Measurements from ENCODE around the gene CYP19A1. TPM values are rescaled to one million over a fixed set of nuclear protein-coding genes. Genes with fewer than 3 reads are reported as not detected.

Gene CYP19A1
- total and polyA plus RNA-seq, 4 donors: 0.03 to 124 (median 0.50) TPM; not detected in 1

DNA sequence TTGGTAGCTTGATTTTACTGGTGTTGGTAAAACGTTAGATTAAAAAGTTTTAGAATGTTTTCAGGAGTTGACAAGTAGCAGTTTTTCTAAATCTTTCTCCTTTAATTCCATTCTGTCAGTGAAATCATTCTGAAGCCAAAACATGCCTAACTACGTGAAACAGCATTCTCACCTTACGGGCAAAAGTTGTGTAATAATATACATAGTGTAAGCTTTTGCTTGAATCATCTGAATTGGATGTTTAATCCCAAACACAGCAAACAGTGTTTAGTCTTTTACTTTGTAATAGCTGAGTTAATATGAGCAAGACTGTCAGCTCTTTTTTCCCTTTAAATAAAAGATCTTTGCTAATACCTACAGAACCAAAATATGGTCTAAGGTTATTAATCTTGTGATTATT lies 100.6 kb downstream of the CYP19A1 start:
- no peak for TF ChIP-seq ATF3 (IDR thresholded peaks at IDR 0.05)
- TF ChIP-seq JUND (IDR thresholded peaks at IDR 0.05): no peak
- TF ChIP-seq FOXA1 (IDR thresholded peaks at IDR 0.05): no peak
- TF ChIP-seq FOXA2 (IDR thresholded peaks at IDR 0.05): no peak
- TF ChIP-seq SP1 (IDR thresholded peaks at IDR 0.05): no peak
- TF ChIP-seq EGR1 (IDR thresholded peaks at IDR 0.05; ENCODE audit: low read depth in 2 of 2): no peak
- TF ChIP-seq HNF4A (conservative IDR thresholded peaks at IDR 0.05): no peak
- TF ChIP-seq REST (IDR thresholded peaks at IDR 0.05): no peak
- no peak for TF ChIP-seq TAF1 (conservative IDR thresholded peaks at IDR 0.05)
- no peak for TF ChIP-seq RAD21 (IDR thresholded peaks at IDR 0.05)
- TF ChIP-seq, protein P1, sequence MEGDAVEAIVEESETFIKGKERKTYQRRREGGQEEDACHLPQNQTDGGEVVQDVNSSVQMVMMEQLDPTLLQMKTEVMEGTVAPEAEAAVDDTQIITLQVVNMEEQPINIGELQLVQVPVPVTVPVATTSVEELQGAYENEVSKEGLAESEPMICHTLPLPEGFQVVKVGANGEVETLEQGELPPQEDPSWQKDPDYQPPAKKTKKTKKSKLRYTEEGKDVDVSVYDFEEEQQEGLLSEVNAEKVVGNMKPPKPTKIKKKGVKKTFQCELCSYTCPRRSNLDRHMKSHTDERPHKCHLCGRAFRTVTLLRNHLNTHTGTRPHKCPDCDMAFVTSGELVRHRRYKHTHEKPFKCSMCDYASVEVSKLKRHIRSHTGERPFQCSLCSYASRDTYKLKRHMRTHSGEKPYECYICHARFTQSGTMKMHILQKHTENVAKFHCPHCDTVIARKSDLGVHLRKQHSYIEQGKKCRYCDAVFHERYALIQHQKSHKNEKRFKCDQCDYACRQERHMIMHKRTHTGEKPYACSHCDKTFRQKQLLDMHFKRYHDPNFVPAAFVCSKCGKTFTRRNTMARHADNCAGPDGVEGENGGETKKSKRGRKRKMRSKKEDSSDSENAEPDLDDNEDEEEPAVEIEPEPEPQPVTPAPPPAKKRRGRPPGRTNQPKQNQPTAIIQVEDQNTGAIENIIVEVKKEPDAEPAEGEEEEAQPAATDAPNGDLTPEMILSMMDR (IDR thresholded peaks at IDR 0.05; ENCODE audit: low read depth, low read length, missing input control): no peak
- no peak for TF ChIP-seq GABPA (IDR thresholded peaks at IDR 0.05 in 1 of 2, conservative IDR thresholded peaks at IDR 0.05 in 1 of 2)
- TF ChIP-seq MAX (IDR thresholded peaks at IDR 0.05): no peak
- TF ChIP-seq YY1 (IDR thresholded peaks at IDR 0.05): no peak
- no peak for TF ChIP-seq NR2F2 (IDR thresholded peaks at IDR 0.05)
- no peak for TF ChIP-seq HNF4G (IDR thresholded peaks at IDR 0.05)
- no peak for TF ChIP-seq RXRA (IDR thresholded peaks at IDR 0.05)
- H3K4me3 ChIP-seq (ENCODE audit: low read depth in 1 of 3, low read length in 3 of 3): no peak overlapping the region
- H3K9me3 ChIP-seq (ENCODE audit: control insufficient read depth in 4 of 4, low read length in 3 of 4): no peaks in the 10 kb centered on the region
- no peaks in the 10 kb centered on the region for H3K36me3 ChIP-seq (ENCODE audit: control insufficient read depth in 4 of 4, insufficient read depth in 3 of 4, low read depth in 1 of 4, low read length in 3 of 4)
- no peak overlapping the region for H3K27ac ChIP-seq (ENCODE audit: low read depth in 1 of 2, low read length in 2 of 2)
- WGBS: 68% methylated on average over 3 of the region's 3 CpGs
- H3K27me3 ChIP-seq (ENCODE audit: control insufficient read depth in 4 of 4, insufficient read depth in 4 of 4, low read length in 3 of 4): peaks cover 2 to 13% (median 8%) of the 10 kb centered on the region in 4 donors
- no peak for DNase-seq (ENCODE audit: low spot score)
- H3K4me1 ChIP-seq (ENCODE audit: control insufficient read depth in 4 of 4, insufficient read depth in 4 of 4, low read length in 3 of 4): no peaks in the 10 kb centered on the region
- H3K9ac ChIP-seq (ENCODE audit: low read depth in 1 of 2, low read length in 2 of 2): no peak overlapping the region

GRCh38 chr15:51234176-51234927 lies 104.0 kb downstream of the CYP19A1 start:
- DNase-seq (ENCODE audit: low spot score): no peak
- 82% methylated on average over 14 of the region's 14 CpGs for WGBS
- no peaks in the 10 kb centered on the region for H3K4me1 ChIP-seq (ENCODE audit: control insufficient read depth in 4 of 4, insufficient read depth in 4 of 4, low read length in 3 of 4)
- no peak overlapping the region for H3K9ac ChIP-seq (ENCODE audit: low read depth in 1 of 2, low read length in 2 of 2)
- H3K27me3 ChIP-seq (ENCODE audit: control insufficient read depth in 4 of 4, insufficient read depth in 4 of 4, low read length in 3 of 4): peaks cover 2 to 11% (median 4%) of the 10 kb centered on the region in 4 donors
- no peak overlapping the region for H3K27ac ChIP-seq (ENCODE audit: low read depth in 1 of 2, low read length in 2 of 2)
- no peak overlapping the region for H3K4me3 ChIP-seq (ENCODE audit: low read depth in 1 of 3, low read length in 3 of 3)
- H3K36me3 ChIP-seq (ENCODE audit: control insufficient read depth in 4 of 4, insufficient read depth in 3 of 4, low read depth in 1 of 4, low read length in 3 of 4): no peaks in the 10 kb centered on the region
- TF ChIP-seq, protein P2, sequence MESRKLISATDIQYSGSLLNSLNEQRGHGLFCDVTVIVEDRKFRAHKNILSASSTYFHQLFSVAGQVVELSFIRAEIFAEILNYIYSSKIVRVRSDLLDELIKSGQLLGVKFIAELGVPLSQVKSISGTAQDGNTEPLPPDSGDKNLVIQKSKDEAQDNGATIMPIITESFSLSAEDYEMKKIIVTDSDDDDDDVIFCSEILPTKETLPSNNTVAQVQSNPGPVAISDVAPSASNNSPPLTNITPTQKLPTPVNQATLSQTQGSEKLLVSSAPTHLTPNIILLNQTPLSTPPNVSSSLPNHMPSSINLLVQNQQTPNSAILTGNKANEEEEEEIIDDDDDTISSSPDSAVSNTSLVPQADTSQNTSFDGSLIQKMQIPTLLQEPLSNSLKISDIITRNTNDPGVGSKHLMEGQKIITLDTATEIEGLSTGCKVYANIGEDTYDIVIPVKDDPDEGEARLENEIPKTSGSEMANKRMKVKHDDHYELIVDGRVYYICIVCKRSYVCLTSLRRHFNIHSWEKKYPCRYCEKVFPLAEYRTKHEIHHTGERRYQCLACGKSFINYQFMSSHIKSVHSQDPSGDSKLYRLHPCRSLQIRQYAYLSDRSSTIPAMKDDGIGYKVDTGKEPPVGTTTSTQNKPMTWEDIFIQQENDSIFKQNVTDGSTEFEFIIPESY (IDR thresholded peaks at IDR 0.05): no peak
- TF ChIP-seq GABPA (IDR thresholded peaks at IDR 0.05 in 1 of 2, conservative IDR thresholded peaks at IDR 0.05 in 1 of 2) (no peak), EGR1 (IDR thresholded peaks at IDR 0.05; ENCODE audit: low read depth in 2 of 2) (no peak), RAD21 (IDR thresholded peaks at IDR 0.05) (no peak), JUND (IDR thresholded peaks at IDR 0.05) (no peak)
- TF ChIP-seq, protein P1 (IDR thresholded peaks at IDR 0.05; ENCODE audit: low read depth, low read length, missing input control): no peak
- no peaks in the 10 kb centered on the region for H3K9me3 ChIP-seq (ENCODE audit: control insufficient read depth in 4 of 4, low read length in 3 of 4)
